SU-DHL-6 (cell line): ENCODE measurements around the gene CARHSP1.

Experiments used
- CTCF ChIP-seq: fragments of 200-600 bp; sonication (generic); IDR thresholded peaks from one replicate; pipeline ENCODE4 v1.5.1; 2017; ENCODE audit warnings: antibody characterized with exemption, mild to moderate bottlenecking, low read length, moderate library complexity; ENCODE audit not compliant: insufficient read depth, poor library complexity, severe bottlenecking
- EZH2phosphoT487 ChIP-seq: fragments of 200-600 bp; sonication (generic), shearing (Covaris generic); conservative IDR thresholded peaks from 2 replicates; pipeline ENCODE4 v1.6.1; 2018; ENCODE audit warnings: mild to moderate bottlenecking, antibody characterized with exemption, low read length, moderate library complexity, mixed read lengths

GRCh38 chr16:8882041-8882617 lies 13.3 kb upstream of the CARHSP1 start, which contains the start of gene LITAFD:
- TF ChIP-seq CTCF = no peak
- no peak for TF ChIP-seq EZH2phosphoT487
